ENCODE data around the gene HPS3. TPM values are rescaled to one million over a fixed set of nuclear protein-coding genes. Genes with fewer than 3 reads are reported as not detected.

The HPS3 gene
- total RNA-seq, 2 donors from 2014 or later = 15.8 to 19.5 TPM

GRCh38 chr3:149104484-149104883, 25.0 kb upstream of the HPS3 start:
- H3K9ac ChIP-seq (ENCODE audit: low read depth in 2 of 2, low read length in 2 of 2) = no peak overlapping the region
- H3K36me3 ChIP-seq = no peaks in the 10 kb centered on the region
- no peak for DNase-seq
- no peak overlapping the region for H3K4me3 ChIP-seq
- H3K27me3 ChIP-seq = no peaks in the 10 kb centered on the region
- no peaks in the 10 kb centered on the region for H3K4me1 ChIP-seq
- intact Hi-C loops (cut with DNase I) = no loop called here
- no peak for TF ChIP-seq CTCF (IDR thresholded peaks at IDR 0.05)
- no peaks in the 10 kb centered on the region for H3K9me3 ChIP-seq
- no peak overlapping the region for H3K27ac ChIP-seq

GRCh38 chr3:149114458-149114857, 15.0 kb upstream of the HPS3 start:
- Histone ChIP-seq H3K9me3 (no peaks in the 10 kb centered on the region), H3K4me3 (no peak overlapping the region), H3K27me3 (no peaks in the 10 kb centered on the region), H3K4me1 (no peaks in the 10 kb centered on the region), H3K9ac (ENCODE audit: low read depth in 2 of 2, low read length in 2 of 2) (no peak overlapping the region), H3K36me3 (no peaks in the 10 kb centered on the region), H3K27ac (no peak overlapping the region)
- intact Hi-C loops (cut with DNase I) = no loop called here
- TF ChIP-seq CTCF (IDR thresholded peaks at IDR 0.05) = no peak
- DNase-seq = no peak

- H3K36me3 ChIP-seq = no peaks in the 10 kb centered on the region
- H3K9me3 ChIP-seq = no peaks in the 10 kb centered on the region
- H3K4me3 ChIP-seq = no peak overlapping the region
- no peak for DNase-seq
- intact Hi-C loops (cut with DNase I) = no loop called here
- H3K4me1 ChIP-seq = no peaks in the 10 kb centered on the region
- TF ChIP-seq CTCF (IDR thresholded peaks at IDR 0.05) = no peak
- no peak overlapping the region for H3K27ac ChIP-seq
- no peak overlapping the region for H3K9ac ChIP-seq (ENCODE audit: low read depth in 2 of 2, low read length in 2 of 2)
- H3K27me3 ChIP-seq = no peaks in the 10 kb centered on the region
These were observed 14.3 kb upstream of the HPS3 start for GRCh38 chr3:149115114-149115513.

- Histone ChIP-seq H3K9me3 (no peaks in the 10 kb centered on the region), H3K36me3 (no peaks in the 10 kb centered on the region), H3K4me3 (no peak overlapping the region), H3K9ac (ENCODE audit: low read depth in 2 of 2, low read length in 2 of 2) (no peak overlapping the region), H3K27me3 (no peaks in the 10 kb centered on the region), H3K4me1 (no peaks in the 10 kb centered on the region), H3K27ac (no peak overlapping the region)
- intact Hi-C loops (cut with DNase I) = no loop called here
- TF ChIP-seq CTCF (IDR thresholded peaks at IDR 0.05) = no peak
- DNase-seq = no peak
These were observed 10.7 kb upstream of the HPS3 start for GRCh38 chr3:149118724-149119123.

GRCh38 chr3:149119466-149119865, 10.0 kb upstream of the HPS3 start:
- no peaks in the 10 kb centered on the region for H3K4me1 ChIP-seq
- H3K9me3 ChIP-seq = no peaks in the 10 kb centered on the region
- no peaks in the 10 kb centered on the region for H3K27me3 ChIP-seq
- DNase-seq = no peak
- TF ChIP-seq CTCF (IDR thresholded peaks at IDR 0.05) = no peak
- H3K27ac ChIP-seq = no peak overlapping the region
- no peak overlapping the region for H3K9ac ChIP-seq (ENCODE audit: low read depth in 2 of 2, low read length in 2 of 2)
- H3K4me3 ChIP-seq = no peak overlapping the region
- no peaks in the 10 kb centered on the region for H3K36me3 ChIP-seq
- intact Hi-C loops (cut with DNase I) = no loop called here
